Measurements from ENCODE around the gene BAD. TPM values are rescaled to one million over a fixed set of nuclear protein-coding genes. Genes with fewer than 3 reads are reported as not detected.

BAD gene
- total RNA-seq, 1 experiment from 2014 or later = 23.3 TPM

GRCh38 chr11:64255135-64256128 lies 29.0 kb downstream of the BAD start:
- Histone ChIP-seq H2AK5ac (ENCODE audit: insufficient read length, low read length) (no peak overlapping the region), H3K4ac (ENCODE audit: low read depth, low read length) (no peak overlapping the region), H4K5ac (ENCODE audit: insufficient read length, low read depth, low read length) (no peak overlapping the region), H3T11ph (ENCODE audit: low read length) (no peak overlapping the region), H3K14ac (ENCODE audit: insufficient read depth, low read length) (no peak overlapping the region), H3K9ac (ENCODE audit: extremely low read depth, insufficient read length, low read length) (no peak overlapping the region), H3K56ac (ENCODE audit: insufficient read length, low read depth, low read length) (no peak overlapping the region), H3K23ac (ENCODE audit: insufficient read length, low read depth, low read length) (no peak overlapping the region), H2BK15ac (ENCODE audit: low read depth, low read length) (no peak overlapping the region), H3K79me2 (ENCODE audit: insufficient read depth, low read length) (no peaks in the 10 kb centered on the region; the same call in 1 of the 2 replicates), H3K18ac (ENCODE audit: insufficient read length, low read depth, low read length) (no peak overlapping the region), H3K27ac (ENCODE audit: insufficient read length, low read depth, low read length) (no peak overlapping the region), H3K4me1 (ENCODE audit: insufficient read depth, low read length) (no peaks in the 10 kb centered on the region), H2BK20ac (ENCODE audit: low read depth, low read length, poor library complexity, severe bottlenecking) (no peak overlapping the region), H3K9me3 (ENCODE audit: control insufficient read depth, low read depth, low read length) (no peaks in the 10 kb centered on the region), H4K20me1 (ENCODE audit: control insufficient read depth, insufficient read depth, insufficient read length) (no peaks in the 10 kb centered on the region), H3K79me1 (ENCODE audit: insufficient read depth, low read depth, low read length, poor library complexity, severe bottlenecking) (peaks cover 3% of the 10 kb centered on the region), H3K27me3 (ENCODE audit: insufficient read depth, low read length) (no peaks in the 10 kb centered on the region), H2BK12ac (ENCODE audit: insufficient read length, low read depth, low read length) (no peak overlapping the region), H3K4me2 (ENCODE audit: insufficient read depth, insufficient read length, low read length) (no peak overlapping the region), H2BK5ac (ENCODE audit: insufficient read length, low read length) (no peak overlapping the region), H3K23me2 (ENCODE audit: insufficient read length, low read depth, low read length, poor library complexity, severe bottlenecking) (peaks cover 15% of the 10 kb centered on the region), H2BK120ac (ENCODE audit: low read depth, low read length, poor library complexity, severe bottlenecking) (no peak overlapping the region), H2AFZ (ENCODE audit: low read length) (no peak overlapping the region), H4K8ac (replicated peaks; ENCODE audit: insufficient read length, low read depth, low read length) (no peak overlapping the region), H4K91ac (ENCODE audit: insufficient read length, low read depth, low read length) (no peak overlapping the region)
- H3K36me3 Mint-ChIP-seq (ENCODE audit: insufficient read depth in 1 of 3, low read depth in 3 of 3) = peaks cover 39 to 62% (median 54%) of the 10 kb centered on the region in 3 experiments; a peak in 6 of 7 replicates
- peaks cover 9 to 18% of the 10 kb centered on the region in 2 experiments for H3K4me1 Mint-ChIP-seq
- DNase-seq = no peak
- H3K9me3 Mint-ChIP-seq = no peaks in the 10 kb centered on the region
- H3K27ac Mint-ChIP-seq = no peak overlapping the region
- no peak for TF ChIP-seq CTCF (conservative IDR thresholded peaks at IDR 0.05)
- H3K27me3 Mint-ChIP-seq (ENCODE audit: low read depth) = no peaks in the 10 kb centered on the region
- H3K4me3 Mint-ChIP-seq = no peak overlapping the region; a peak in 1 of 5 replicates
- WGBS (ENCODE audit: extremely low coverage, insufficient read length, low lambda C conversion rate) = no CpG with 5 or more reads among the region's 35 CpGs
